ENCODE measurements around the gene PDCD4.

DNA sequence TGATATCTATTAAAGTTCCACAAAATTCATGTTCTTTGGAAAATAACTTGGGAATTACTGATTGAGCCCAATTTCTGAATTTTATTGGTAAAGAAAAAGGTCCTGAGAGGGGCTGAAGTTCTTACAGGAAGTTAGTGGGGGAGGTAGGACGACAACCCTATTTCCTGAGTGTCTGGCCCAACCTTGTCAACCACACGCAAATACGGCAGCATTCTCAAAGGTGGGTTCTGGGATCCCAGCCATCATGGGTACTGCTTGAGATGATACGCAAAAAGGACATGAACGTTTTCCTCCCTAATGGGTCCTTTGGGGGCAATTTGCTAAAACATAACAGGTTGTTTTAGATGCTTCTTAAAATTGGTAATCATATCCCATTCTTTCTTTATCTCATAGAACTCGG is 2.7 kb upstream of the PDCD4 start:
- TF ChIP-seq, protein P1, sequence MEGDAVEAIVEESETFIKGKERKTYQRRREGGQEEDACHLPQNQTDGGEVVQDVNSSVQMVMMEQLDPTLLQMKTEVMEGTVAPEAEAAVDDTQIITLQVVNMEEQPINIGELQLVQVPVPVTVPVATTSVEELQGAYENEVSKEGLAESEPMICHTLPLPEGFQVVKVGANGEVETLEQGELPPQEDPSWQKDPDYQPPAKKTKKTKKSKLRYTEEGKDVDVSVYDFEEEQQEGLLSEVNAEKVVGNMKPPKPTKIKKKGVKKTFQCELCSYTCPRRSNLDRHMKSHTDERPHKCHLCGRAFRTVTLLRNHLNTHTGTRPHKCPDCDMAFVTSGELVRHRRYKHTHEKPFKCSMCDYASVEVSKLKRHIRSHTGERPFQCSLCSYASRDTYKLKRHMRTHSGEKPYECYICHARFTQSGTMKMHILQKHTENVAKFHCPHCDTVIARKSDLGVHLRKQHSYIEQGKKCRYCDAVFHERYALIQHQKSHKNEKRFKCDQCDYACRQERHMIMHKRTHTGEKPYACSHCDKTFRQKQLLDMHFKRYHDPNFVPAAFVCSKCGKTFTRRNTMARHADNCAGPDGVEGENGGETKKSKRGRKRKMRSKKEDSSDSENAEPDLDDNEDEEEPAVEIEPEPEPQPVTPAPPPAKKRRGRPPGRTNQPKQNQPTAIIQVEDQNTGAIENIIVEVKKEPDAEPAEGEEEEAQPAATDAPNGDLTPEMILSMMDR (IDR thresholded peaks at IDR 0.05) = no peak
- TF ChIP-seq POLR2A (IDR thresholded peaks at IDR 0.05) = no peak

Data from transverse colon (tissue), 3 donors.